Endothelial cell of umbilical vein (primary cell): ENCODE data around the gene CERS3. TPM values are rescaled to one million over a fixed set of nuclear protein-coding genes. Genes with fewer than 3 reads are reported as not detected.

Experiments used
- BruUV-seq: library from RNA; stranded (reverse); fragments of 400-500 nt; replicated peaks from 2 replicates; lab custom pipeline; 2021; lab: Mats Ljungman, UMichigan
- CTCF ChIA-PET: fragments of 300-600, 350-600 bp; sonication (Branson Sonifier 250); formaldehyde crosslinking; loops from one replicate; lab custom pipeline; 2021; ENCODE audit warnings: antibody characterized with exemption, inconsistent platforms; lab: Charles Lee
- POLR2A ChIA-PET: fragments of 300-600, 350-600 bp; sonication (Branson Sonifier 250); formaldehyde crosslinking; loops from one replicate; lab custom pipeline; 2021; ENCODE audit warnings: antibody characterized with exemption, inconsistent platforms; lab: Charles Lee
- DNase-seq: peaks from one replicate; pipeline ENCODE4 v3.0.0-alpha.2; 2011; ENCODE audit warnings: low read depth, low spot score
- FAIRE-seq: peaks from 2 replicates; lab custom pipeline; 2011; peaks lifted over from hg19 to GRCh38; lab: Jason Lieb, UNC
- H2AFZ ChIP-seq: 2 replicates; pipeline ENCODE4 v1.6.0; 2012; ENCODE audit warnings: low read depth, low read length, control low read depth, inconsistent platforms
- H3K27ac ChIP-seq: 2 replicates; pipeline ENCODE4 v1.5.1; 2011; ENCODE audit warnings: low read depth, mild to moderate bottlenecking, control low read depth, low read length, moderate library complexity; ENCODE audit not compliant: insufficient read depth
- H3K27me3 ChIP-seq, 2 experiments: 2 replicates each; pipeline versions ENCODE4 v1.6.0 to v1.6.1; 2011; ENCODE audit warnings: low read length in 2 of 2, mixed read lengths in 1 of 2; ENCODE audit not compliant: control insufficient read depth in 2 of 2, insufficient read depth in 2 of 2
- H3K36me3 ChIP-seq, 2 experiments: 2 replicates in 1 of 2; 3 replicates in 1 of 2; pipeline ENCODE4 v1.5.1; 2011; ENCODE audit warnings: low read length in 2 of 2, mild to moderate bottlenecking in 1 of 2, moderate library complexity in 1 of 2; ENCODE audit not compliant: control insufficient read depth in 2 of 2, insufficient read depth in 2 of 2; ENCODE audit errors: extremely low read depth in 1 of 2
- H3K4me1 ChIP-seq: 3 replicates; pipeline ENCODE4 v1.5.1; 2011; ENCODE audit warnings: mild to moderate bottlenecking, low read length; ENCODE audit not compliant: control insufficient read depth, insufficient read depth; ENCODE audit errors: extremely low read depth
- H3K4me2 ChIP-seq: 2 replicates; pipeline ENCODE4 v1.6.1; 2011; ENCODE audit warnings: low read length, control low read depth, mixed read lengths; ENCODE audit not compliant: insufficient read depth
- H3K4me3 ChIP-seq, 3 experiments: fragments of 200-600 bp in 1 of 3; sonication (generic), shearing (Covaris generic) in 1 of 3; replicated peaks in 1 of 3; 2 replicates each; pipeline ENCODE4 v1.5.1; 2011 to 2016; ENCODE audit warnings: control low read depth in 3 of 3, low read length in 3 of 3, mild to moderate bottlenecking in 2 of 3, inconsistent platforms in 1 of 3, low read depth in 1 of 3, moderate library complexity in 1 of 3; ENCODE audit not compliant: insufficient read depth in 1 of 3
- H3K79me2 ChIP-seq: 2 replicates; pipeline ENCODE4 v1.6.0; 2012; ENCODE audit warnings: low read length, inconsistent platforms; ENCODE audit not compliant: control insufficient read depth, insufficient read depth
- H3K9ac ChIP-seq: replicated peaks from 2 replicates; pipeline ENCODE3; 2011; ENCODE audit warnings: low read length, control low read depth; ENCODE audit not compliant: insufficient read depth; ENCODE audit errors: extremely low read depth
- H3K9me1 ChIP-seq: replicated peaks from 3 replicates; pipeline ENCODE4 v1.6.0; 2011; ENCODE audit warnings: mild to moderate bottlenecking, low read length; ENCODE audit not compliant: control insufficient read depth, insufficient read depth; ENCODE audit errors: extremely low read depth
- H3K9me3 ChIP-seq: replicated peaks from 2 replicates; pipeline ENCODE4 v1.5.1; 2012; ENCODE audit warnings: low read length, inconsistent platforms; ENCODE audit not compliant: control insufficient read depth, insufficient read depth
- H4K20me1 ChIP-seq: replicated peaks from 2 replicates; pipeline ENCODE3; 2011; ENCODE audit warnings: mild to moderate bottlenecking, low read length; ENCODE audit not compliant: control insufficient read depth, insufficient read depth; ENCODE audit errors: extremely low read depth
- CTCF ChIP-seq, 2 donors: IDR thresholded peaks; 1 replicate in 1 of 2; 2 replicates in 1 of 2; pipeline ENCODE4 v1.5.1; 2011; ENCODE audit warnings: low read length in 2 of 2, mild to moderate bottlenecking in 2 of 2, moderate library complexity in 2 of 2, control low read depth in 1 of 2, inconsistent platforms in 1 of 2, low read depth in 1 of 2; ENCODE audit not compliant: insufficient read depth in 1 of 2; ENCODE audit errors: extremely low read depth in 1 of 2
- EZH2 ChIP-seq: IDR thresholded peaks from 2 replicates; pipeline ENCODE4 v1.6.1; 2012; ENCODE audit warnings: borderline replicate concordance, low read depth, mild to moderate bottlenecking, moderate library complexity, low read length, inconsistent platforms; ENCODE audit not compliant: severe bottlenecking
- FOS ChIP-seq: IDR thresholded peaks from 2 replicates; pipeline ENCODE4 v1.6.1; 2011; ENCODE audit warnings: mild to moderate bottlenecking, low read length, moderate library complexity, borderline replicate concordance; ENCODE audit not compliant: insufficient read depth
- GATA2 ChIP-seq: IDR thresholded peaks from 2 replicates; pipeline ENCODE4 v1.7.0; 2011; ENCODE audit warnings: low read depth, mild to moderate bottlenecking, moderate library complexity, mixed read lengths, low read length; ENCODE audit not compliant: insufficient read length, insufficient read depth
- JUN ChIP-seq: IDR thresholded peaks from 2 replicates; pipeline ENCODE4 v1.6.1; 2011; ENCODE audit warnings: borderline replicate concordance, low read depth; ENCODE audit not compliant: insufficient read length, insufficient read depth
- MAX ChIP-seq: IDR thresholded peaks from 2 replicates; pipeline ENCODE4 v1.6.1; 2011; ENCODE audit not compliant: insufficient read depth, insufficient read length
- MYC ChIP-seq: IDR thresholded peaks from one replicate; pipeline ENCODE4 v1.6.1; 2011; ENCODE audit warnings: mild to moderate bottlenecking, low read depth, low read length
- POLR2A ChIP-seq: IDR thresholded peaks from 2 replicates; pipeline ENCODE4 v1.6.1; 2012; ENCODE audit warnings: low read depth, mild to moderate bottlenecking, control low read depth, low read length
- POLR2AphosphoS5 ChIP-seq: IDR thresholded peaks from 2 replicates; pipeline ENCODE4 v1.6.1; 2012; ENCODE audit warnings: low read depth, mild to moderate bottlenecking, control low read depth, low read length, moderate library complexity; ENCODE audit not compliant: insufficient read depth
- dilution Hi-C: fragments of 300-500 bp; cut with MboI; formaldehyde crosslinking; loops from one replicate; pipeline ENCODE4 v1.15.0; 2019; ENCODE audit warnings: low sequenced_read_pairs; ENCODE audit not compliant: extremely low pct_ligation_motif_present
- intact Hi-C: fragments of 100-400 bp; cut with micrococcal nuclease; formaldehyde crosslinking; loops from one replicate; pipeline ENCODE4 v1.10.0; 2022
- polyA plus RNA-seq, 4 experiments: library from polyadenylated mRNA; depleted of rRNA in 3 of 4; stranded (reverse) in 3 of 4; unstranded in 1 of 4; fragments of >200 nt; gene quantifications; 2 replicates each; pipeline versions ENCODE4 v1.2.1 to v1.2.3, GENCODE V29; 2011 to 2012; ENCODE audit warnings: missing spikeins in 1 of 4
- total RNA-seq: library from RNA; stranded (reverse); gene quantifications from 2 replicates; pipeline ENCODE4 v1.2.3, GENCODE V29; 2021

The CERS3 gene
- total and polyA plus RNA-seq, 2 donors (not counting 3 experiments of a cell fraction or from before 2014, with no cell fraction given): not detected

GRCh38 chr15:100493213-100493612 lies 35.5 kb downstream of the CERS3 start:
- no peak for TF ChIP-seq GATA2
- TF ChIP-seq POLR2A: no peak
- TF ChIP-seq FOS: no peak
- no peak for TF ChIP-seq CTCF (IDR thresholded peaks at IDR 0.05; ENCODE audit: extremely low read depth in 1 of 2, insufficient read depth in 1 of 2, low read depth in 1 of 2, low read length in 2 of 2)
- no peak for TF ChIP-seq MAX
- no peak for TF ChIP-seq EZH2
- TF ChIP-seq POLR2AphosphoS5: no peak
- no peak for TF ChIP-seq JUN
- TF ChIP-seq MYC: no peak
- POLR2A ChIA-PET: no interaction called here
- BruUV-seq: no TSS peak
- Histone ChIP-seq H3K4me3 (no peak overlapping the region), H3K4me2 (no peak overlapping the region), H3K9ac (no peak overlapping the region), H3K36me3 (no peaks in the 10 kb centered on the region), H3K79me2 (no peaks in the 10 kb centered on the region), H2AFZ (no peak overlapping the region), H3K9me3 (no peaks in the 10 kb centered on the region), H3K27me3 (no peaks in the 10 kb centered on the region), H3K27ac (no peak overlapping the region), H3K4me1 (no peaks in the 10 kb centered on the region), H3K9me1 (no peaks in the 10 kb centered on the region), H4K20me1 (no peaks in the 10 kb centered on the region)
- FAIRE-seq (no peak), DNase-seq (no peak)
- dilution Hi-C loops (no loop called here), intact Hi-C loops (no loop called here)
- CTCF ChIA-PET: no interaction called here
